ENCODE measurements around the gene PLEKHA7. TPM values are rescaled to one million over a fixed set of nuclear protein-coding genes. Genes with fewer than 3 reads are reported as not detected.

PLEKHA7 gene
- total and polyA plus RNA-seq, 2 of the 13 experiments (the other 11 are each of a cell fraction or from before 2014, with no cell fraction given), result 17.5 to 18.7 TPM

DNA sequence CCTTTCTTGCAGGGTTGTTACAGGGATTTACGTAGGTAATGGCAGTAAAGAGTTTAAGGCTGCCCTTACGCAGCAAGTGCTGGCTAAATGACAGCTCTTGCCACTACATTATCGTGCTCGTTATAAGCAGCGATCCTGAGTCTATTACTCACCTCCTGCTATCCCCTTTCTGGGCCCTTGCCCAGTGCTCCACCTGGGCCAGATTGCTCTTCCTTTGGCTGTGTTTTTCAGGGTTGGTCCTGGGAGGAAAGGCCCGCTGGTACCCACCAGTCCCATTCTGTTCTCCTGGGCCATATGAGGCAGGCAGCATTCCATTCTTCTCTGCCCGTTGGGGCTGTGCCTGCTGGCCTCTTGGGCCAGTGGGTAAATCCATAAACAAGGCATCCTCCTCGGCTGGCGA lies 188.2 kb downstream of the PLEKHA7 start:
- Histone ChIP-seq H3K4me2 (ENCODE audit: low read depth, low read length) (no peak overlapping the region), H3K9me3 (ENCODE audit: low read length) (no peaks in the 10 kb centered on the region), H3K4me3 (replicated peaks in 1 of 3; ENCODE audit: insufficient read depth in 1 of 3, low read depth in 2 of 3, low read length in 3 of 3) (no peak overlapping the region), H3K79me2 (ENCODE audit: insufficient read depth, low read length) (no peaks in the 10 kb centered on the region), H2AFZ (ENCODE audit: low read length) (no peak overlapping the region), H3K27me3 (ENCODE audit: control insufficient read depth in 1 of 2, insufficient read depth in 2 of 2, low read length in 2 of 2) (no peaks in the 10 kb centered on the region), H4K20me1 (ENCODE audit: insufficient read depth, low read length) (no peaks in the 10 kb centered on the region), H3K27ac (ENCODE audit: extremely low read length, insufficient read depth, low read length) (no peak overlapping the region), H3K4me1 (ENCODE audit: insufficient read depth, low read length) (peaks cover 2% of the 10 kb centered on the region), H3K36me3 (replicated peaks in 1 of 2; ENCODE audit: control insufficient read depth in 1 of 2, insufficient read depth in 2 of 2, low read length in 2 of 2) (peaks cover 11 to 45% of the 10 kb centered on the region in 2 experiments; a peak in 4 of 5 replicates), H3K9ac (ENCODE audit: insufficient read depth, low read depth, low read length) (no peak overlapping the region)
- FAIRE-seq (no peak), ATAC-seq (no peak), DNase-seq (ENCODE audit: low spot score) (no peak)
- no peak for TF ChIP-seq ZSCAN12 (CRISPR knock-in tag; IDR thresholded peaks at IDR 0.05)
- no peak for TF ChIP-seq ZSCAN21 (CRISPR knock-in tag; IDR thresholded peaks at IDR 0.05; ENCODE audit: borderline replicate concordance)
- TF ChIP-seq LCORL (IDR thresholded peaks at IDR 0.05), result no peak
- TF ChIP-seq LCORL (CRISPR knock-in tag; IDR thresholded peaks at IDR 0.05), result no peak
- no peak for TF ChIP-seq TAF15 (IDR thresholded peaks at IDR 0.05; ENCODE audit: low read depth, low read length, poor library complexity, severe bottlenecking)
- no peak for TF ChIP-seq HDAC6 (IDR thresholded peaks at IDR 0.05; ENCODE audit: low read depth, low read length)
- no peak for TF ChIP-seq FOXK1 (CRISPR knock-in tag; IDR thresholded peaks at IDR 0.05; ENCODE audit: borderline replicate concordance, low read depth)
- no peak for TF ChIP-seq ZNF616 (CRISPR knock-in tag; IDR thresholded peaks at IDR 0.05; ENCODE audit: low read depth)
- TF ChIP-seq ELF1 (CRISPR knock-in tag; IDR thresholded peaks at IDR 0.05), result no peak
- in situ Hi-C loops (cut with HindIII; ENCODE audit: extremely low pct_ligation_motif_present, low pct_unique_long_range_greater_than_20kb) (loop anchor here (10.0 kb wide), 1 partner anchor 239 kb away; no protein-coding TSS in a partner anchor), intact Hi-C loops (cut with micrococcal nuclease; ENCODE audit: unreplicated experiment) (no loop called here)
- BruUV-seq (replicated peaks), result no TSS peak
- WGBS (ENCODE audit: low lambda C conversion rate), result 96% methylated on average over 9 of the region's 9 CpGs
- ChIA-PET POLR2A (no interaction called here), CTCF (ENCODE audit: low intra/inter-chr PET ratio, low total read pairs) (no interaction called here)

DNA sequence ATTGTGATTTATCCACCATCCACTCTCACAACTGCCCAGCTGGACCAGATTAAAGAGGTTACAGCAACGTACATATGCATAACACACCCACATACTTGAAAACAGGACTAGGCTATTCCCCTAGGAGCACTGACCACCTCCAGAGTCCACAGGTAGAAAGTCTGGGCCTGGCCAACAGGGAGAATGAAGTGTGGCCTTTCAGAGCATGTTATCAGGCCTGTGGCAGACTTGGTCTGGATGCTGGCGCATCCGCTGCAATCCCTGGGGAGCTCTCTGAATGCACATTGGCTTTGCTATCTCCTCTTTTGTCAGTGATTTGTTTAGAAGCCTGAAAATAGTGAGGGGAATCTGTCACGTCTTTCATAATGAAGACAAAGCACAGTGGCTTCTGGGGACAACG lies 189.1 kb downstream of the PLEKHA7 start:
- TF ChIP-seq MEF2D (CRISPR knock-in tag; IDR thresholded peaks at IDR 0.05) (no peak), ZNF382 (CRISPR knock-in tag; IDR thresholded peaks at IDR 0.05; ENCODE audit: borderline replicate concordance) (no peak), ZNF224 (CRISPR knock-in tag; IDR thresholded peaks at IDR 0.05) (no peak), MATR3 (CRISPR knock-in tag; IDR thresholded peaks at IDR 0.05) (no peak), IRF2 (CRISPR knock-in tag; IDR thresholded peaks at IDR 0.05) (no peak), CHD4 (IDR thresholded peaks at IDR 0.05; ENCODE audit: borderline replicate concordance, low read length) (no peak), ZNF709 (CRISPR knock-in tag; IDR thresholded peaks at IDR 0.05) (no peak), PRDM15 (CRISPR knock-in tag; IDR thresholded peaks at IDR 0.05) (no peak), ELF4 (CRISPR knock-in tag; IDR thresholded peaks at IDR 0.05; ENCODE audit: borderline replicate concordance) (no peak)
- in situ Hi-C loops (cut with HindIII; ENCODE audit: extremely low pct_ligation_motif_present, low pct_unique_long_range_greater_than_20kb) (loop anchor here (10.0 kb wide), 1 partner anchor 240 kb away; no protein-coding TSS in a partner anchor), intact Hi-C loops (cut with micrococcal nuclease; ENCODE audit: unreplicated experiment) (no loop called here)
- H3K36me3 ChIP-seq (replicated peaks in 1 of 2; ENCODE audit: control insufficient read depth in 1 of 2, insufficient read depth in 2 of 2, low read length in 2 of 2), result peaks cover 11 to 42% of the 10 kb centered on the region in 2 experiments; a peak in 4 of 5 replicates
- H3K4me1 ChIP-seq (ENCODE audit: insufficient read depth, low read length), result peaks cover 10% of the 10 kb centered on the region
- ChIA-PET CTCF (ENCODE audit: low intra/inter-chr PET ratio, low total read pairs) (no interaction called here), POLR2A (no interaction called here)
- no peak overlapping the region for H3K4me3 ChIP-seq (replicated peaks in 1 of 3; ENCODE audit: insufficient read depth in 1 of 3, low read depth in 2 of 3, low read length in 3 of 3)
- ATAC-seq (no peak), FAIRE-seq (no peak), DNase-seq (ENCODE audit: low spot score) (no peak)
- no peak overlapping the region for H3K9ac ChIP-seq (ENCODE audit: insufficient read depth, low read depth, low read length)
- no peak overlapping the region for H3K4me2 ChIP-seq (ENCODE audit: low read depth, low read length)
- no peaks in the 10 kb centered on the region for H4K20me1 ChIP-seq (ENCODE audit: insufficient read depth, low read length)
- no peak overlapping the region for H3K27ac ChIP-seq (ENCODE audit: extremely low read length, insufficient read depth, low read length)
- H3K79me2 ChIP-seq (ENCODE audit: insufficient read depth, low read length), result no peaks in the 10 kb centered on the region
- 99% methylated on average over 5 of the region's 5 CpGs for WGBS (ENCODE audit: low lambda C conversion rate)
- H3K9me3 ChIP-seq (ENCODE audit: low read length), result no peaks in the 10 kb centered on the region
- no TSS peak for BruUV-seq (replicated peaks)
- H2AFZ ChIP-seq (ENCODE audit: low read length), result no peak overlapping the region
- no peaks in the 10 kb centered on the region for H3K27me3 ChIP-seq (ENCODE audit: control insufficient read depth in 1 of 2, insufficient read depth in 2 of 2, low read length in 2 of 2)
